MCF 10A (cell line): ENCODE results near the gene NR3C2. TPM values are rescaled to one million over a fixed set of nuclear protein-coding genes. Genes with fewer than 3 reads are reported as not detected.

Experiments
- BruUV-seq: library from RNA; stranded (reverse); fragments of 400-500 nt; replicated peaks from 2 replicates; lab custom pipeline; 2021; lab: Mats Ljungman, UMichigan
- CTCF ChIA-PET: fragments of 300-600 bp; sonication (Branson Sonifier 250); formaldehyde crosslinking; extraction: SDS; loops from one replicate; lab custom pipeline; 2021; ENCODE audit warnings: antibody characterized with exemption, inconsistent platforms; lab: Yijun Ruan, JAX
- POLR2A ChIA-PET: fragments of 300-600, 350-650 bp; sonication (Branson Sonifier 250); formaldehyde crosslinking; extraction: SDS; loops from one replicate; lab custom pipeline; 2020; ENCODE audit warnings: antibody characterized with exemption, inconsistent platforms; lab: Yijun Ruan, JAX
- DNase-seq: peaks from one replicate; pipeline ENCODE4 v3.0.0-alpha.2; 2018; ENCODE audit not compliant: unreplicated experiment
- H3K27ac Mint-ChIP-seq: one replicate; pipeline ENCODE4 v1.8.0; 2022; ENCODE audit warnings: mild to moderate bottlenecking, low read depth, mixed read lengths; ENCODE audit not compliant: unreplicated experiment
- H3K27me3 Mint-ChIP-seq: one replicate; pipeline ENCODE4 v1.8.0; 2022; ENCODE audit warnings: mixed read lengths; ENCODE audit not compliant: insufficient read depth, unreplicated experiment
- H3K36me3 Mint-ChIP-seq: one replicate; pipeline ENCODE4 v1.8.0; 2022; ENCODE audit warnings: mild to moderate bottlenecking, moderate library complexity, mixed read lengths; ENCODE audit not compliant: insufficient read depth, unreplicated experiment
- H3K4me1 Mint-ChIP-seq: one replicate; pipeline ENCODE4 v1.8.0; 2022; ENCODE audit warnings: mixed read lengths; ENCODE audit not compliant: insufficient read depth, unreplicated experiment
- H3K4me3 Mint-ChIP-seq: one replicate; pipeline ENCODE4 v1.8.0; 2022; ENCODE audit warnings: mild to moderate bottlenecking, moderate library complexity, mixed read lengths; ENCODE audit not compliant: unreplicated experiment
- H3K9me3 Mint-ChIP-seq: one replicate; pipeline ENCODE4 v1.8.0; 2022; ENCODE audit warnings: mixed read lengths; ENCODE audit not compliant: unreplicated experiment
- intact Hi-C: fragments of 100-400 bp; cut with micrococcal nuclease; formaldehyde crosslinking; loops from 2 replicates; pipeline ENCODE4 v1.14.1; 2022
- total RNA-seq: library from RNA; stranded (reverse); gene quantifications from 2 replicates; pipeline ENCODE4 v1.2.3, GENCODE V29; 2022
- TF ChIP-seq, protein P1 (sequence below): fragments of 200-600 bp; IDR thresholded peaks from one replicate; pipeline ENCODE4 v1.8.0; 2022; ENCODE audit warnings: antibody characterized with exemption, mild to moderate bottlenecking; ENCODE audit not compliant: unreplicated experiment

NR3C2 gene
- total RNA-seq, 1 experiment from 2014 or later, result 0.21 TPM

DNA sequence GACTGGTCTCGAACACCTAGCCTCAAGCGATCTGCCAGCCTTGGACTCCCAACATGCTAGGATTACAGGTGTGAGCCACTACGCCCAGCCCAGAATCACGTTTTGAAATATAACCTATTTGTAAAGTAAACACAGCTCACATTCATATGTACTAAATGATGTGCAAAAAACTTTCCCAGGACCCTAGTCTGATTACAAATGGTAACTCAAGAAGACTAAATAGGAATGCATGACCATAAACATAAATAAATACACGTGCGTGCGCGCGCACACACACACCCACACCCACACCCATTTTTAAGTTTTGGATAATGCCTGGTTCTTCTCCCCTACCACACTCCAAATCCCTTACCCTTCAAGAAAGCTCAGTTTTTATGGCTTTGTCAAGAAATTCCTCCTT, 163.9 kb downstream of the NR3C2 start:
- ChIA-PET POLR2A (no interaction called here), CTCF (interaction anchor here (0.8 kb wide), 1 partner anchor 1047 kb away, joined by 3 read pairs; no protein-coding TSS in a partner anchor)
- BruUV-seq, result no TSS peak
- Mint-ChIP-seq H3K27me3 (no peaks in the 10 kb centered on the region), H3K27ac (no peak overlapping the region), H3K4me3 (no peak overlapping the region), H3K36me3 (no peaks in the 10 kb centered on the region), H3K4me1 (peaks cover 5% of the 10 kb centered on the region), H3K9me3 (no peaks in the 10 kb centered on the region)
- TF ChIP-seq, protein P1, sequence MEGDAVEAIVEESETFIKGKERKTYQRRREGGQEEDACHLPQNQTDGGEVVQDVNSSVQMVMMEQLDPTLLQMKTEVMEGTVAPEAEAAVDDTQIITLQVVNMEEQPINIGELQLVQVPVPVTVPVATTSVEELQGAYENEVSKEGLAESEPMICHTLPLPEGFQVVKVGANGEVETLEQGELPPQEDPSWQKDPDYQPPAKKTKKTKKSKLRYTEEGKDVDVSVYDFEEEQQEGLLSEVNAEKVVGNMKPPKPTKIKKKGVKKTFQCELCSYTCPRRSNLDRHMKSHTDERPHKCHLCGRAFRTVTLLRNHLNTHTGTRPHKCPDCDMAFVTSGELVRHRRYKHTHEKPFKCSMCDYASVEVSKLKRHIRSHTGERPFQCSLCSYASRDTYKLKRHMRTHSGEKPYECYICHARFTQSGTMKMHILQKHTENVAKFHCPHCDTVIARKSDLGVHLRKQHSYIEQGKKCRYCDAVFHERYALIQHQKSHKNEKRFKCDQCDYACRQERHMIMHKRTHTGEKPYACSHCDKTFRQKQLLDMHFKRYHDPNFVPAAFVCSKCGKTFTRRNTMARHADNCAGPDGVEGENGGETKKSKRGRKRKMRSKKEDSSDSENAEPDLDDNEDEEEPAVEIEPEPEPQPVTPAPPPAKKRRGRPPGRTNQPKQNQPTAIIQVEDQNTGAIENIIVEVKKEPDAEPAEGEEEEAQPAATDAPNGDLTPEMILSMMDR, result no peak
- no peak for DNase-seq
- intact Hi-C loops, result no loop called here

DNA sequence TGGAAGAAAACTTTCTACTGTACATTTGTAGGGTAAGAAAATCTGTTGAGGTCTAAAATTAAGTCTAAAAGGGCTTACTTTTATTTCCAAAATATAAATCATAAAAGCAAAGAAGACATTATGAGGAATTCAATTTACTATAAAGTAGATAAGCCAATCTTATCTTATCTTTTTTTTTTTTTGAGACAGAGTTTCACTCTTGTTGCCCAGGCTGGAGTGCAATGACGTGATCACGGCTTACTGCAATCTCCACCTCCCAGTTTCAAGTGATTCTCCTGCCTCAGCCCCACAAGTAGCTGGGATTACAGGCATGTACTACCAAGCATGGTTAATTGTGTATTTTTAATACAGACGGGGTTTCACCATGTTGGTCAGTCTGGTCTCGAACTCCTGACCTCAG, 166.9 kb downstream of the NR3C2 start:
- BruUV-seq, result no TSS peak
- DNase-seq, result no peak
- intact Hi-C loops, result no loop called here
- POLR2A ChIA-PET, result no interaction called here
- Mint-ChIP-seq H3K4me3 (no peak overlapping the region), H3K27me3 (no peaks in the 10 kb centered on the region), H3K36me3 (no peaks in the 10 kb centered on the region), H3K9me3 (no peaks in the 10 kb centered on the region), H3K4me1 (peaks cover 7% of the 10 kb centered on the region), H3K27ac (no peak overlapping the region)
- CTCF ChIA-PET, result no interaction called here
- TF ChIP-seq, protein P1, result no peak

DNA sequence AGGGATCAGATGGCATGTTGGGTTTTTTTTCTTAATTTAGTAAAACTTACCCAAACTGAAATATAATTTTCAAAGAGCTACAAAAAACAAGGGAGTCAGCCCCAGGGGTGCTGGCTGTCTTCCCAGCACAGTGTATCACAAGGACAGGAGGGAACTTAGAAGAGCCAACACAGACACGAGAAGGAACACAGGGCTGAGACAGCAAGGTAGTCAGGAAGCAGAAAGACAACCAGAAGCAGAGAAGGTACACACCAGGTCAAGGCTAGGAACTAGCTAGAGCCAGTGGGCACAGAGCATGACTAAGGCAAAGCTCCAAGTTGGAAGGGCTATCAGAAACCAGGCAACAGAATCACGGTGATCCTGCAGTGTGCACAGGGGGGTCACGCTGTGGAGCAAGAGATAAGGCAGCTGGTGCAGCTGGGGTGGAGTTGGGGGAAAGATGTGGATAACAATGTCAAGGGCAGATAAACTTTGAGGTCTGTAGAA, 168.7 kb downstream of the NR3C2 start:
- no TSS peak for BruUV-seq
- intact Hi-C loops, result no loop called here
- no peaks in the 10 kb centered on the region for H3K27me3 Mint-ChIP-seq
- POLR2A ChIA-PET, result no interaction called here
- no peaks in the 10 kb centered on the region for H3K9me3 Mint-ChIP-seq
- DNase-seq, result peak; percentile 7
- peaks cover 7% of the 10 kb centered on the region for H3K4me1 Mint-ChIP-seq
- TF ChIP-seq, protein P1, result no peak
- no peaks in the 10 kb centered on the region for H3K36me3 Mint-ChIP-seq
- H3K27ac Mint-ChIP-seq, result peak overlapping the region; percentile 2
- CTCF ChIA-PET, result interaction anchor here (0.6 kb wide), 1 partner anchor 757 kb away, joined by 3 read pairs; no protein-coding TSS in a partner anchor
- no peak overlapping the region for H3K4me3 Mint-ChIP-seq

DNA sequence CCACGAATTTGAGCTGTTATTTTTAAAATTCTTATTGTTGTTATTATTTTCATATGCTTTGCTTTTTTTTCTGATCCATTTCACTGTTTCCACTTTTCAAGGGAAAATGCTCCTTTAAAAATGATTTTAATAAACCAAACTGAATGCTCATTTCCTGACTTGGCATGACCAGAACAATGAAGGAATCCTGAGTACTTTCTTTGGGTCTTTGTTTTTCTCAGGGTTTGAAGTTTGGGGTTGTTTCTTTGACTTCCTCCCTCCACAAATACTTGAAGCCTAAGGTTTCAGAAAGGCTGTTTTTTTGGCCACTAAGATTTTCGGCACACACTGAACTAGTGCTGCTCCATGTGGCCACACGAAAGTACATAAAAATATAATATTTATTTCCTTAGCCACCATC, 171.0 kb downstream of the NR3C2 start:
- POLR2A ChIA-PET, result no interaction called here
- CTCF ChIA-PET, result no interaction called here
- H3K4me3 Mint-ChIP-seq, result no peak overlapping the region
- BruUV-seq, result no TSS peak
- no peak for DNase-seq
- TF ChIP-seq, protein P1, result no peak
- H3K9me3 Mint-ChIP-seq, result no peaks in the 10 kb centered on the region
- H3K27me3 Mint-ChIP-seq, result no peaks in the 10 kb centered on the region
- intact Hi-C loops, result no loop called here
- H3K36me3 Mint-ChIP-seq, result no peaks in the 10 kb centered on the region
- H3K27ac Mint-ChIP-seq, result no peak overlapping the region
- H3K4me1 Mint-ChIP-seq, result peaks cover 7% of the 10 kb centered on the region
